PC-9 (cell line): Measurements from ENCODE around the gene HDDC3. TPM values are rescaled to one million over a fixed set of nuclear protein-coding genes. Genes with fewer than 3 reads are reported as not detected.
A peak's percentile ranks its signal among the peaks of the same experiment; 100 is the strongest.
"Not testable (repeated sequence)": the region's sequence is repeated elsewhere in the genome, so short reads cannot be mapped to it uniquely, and the experiment has no call there.

Experiments used
- BruUV-seq: library from RNA; stranded (reverse); fragments of 400-500 nt; replicated peaks from 2 replicates; lab custom pipeline; 2021; lab: Mats Ljungman, UMichigan
- CTCF ChIA-PET: fragments of 300-600 bp; sonication (Branson Sonifier 250); formaldehyde crosslinking; loops from one replicate; lab custom pipeline; 2022; ENCODE audit warnings: antibody characterized with exemption; lab: Charles Lee
- POLR2A ChIA-PET: fragments of 300-600 bp; sonication (Branson Sonifier 250); formaldehyde crosslinking; loops from one replicate; lab custom pipeline; 2022; ENCODE audit warnings: antibody characterized with exemption; ENCODE audit not compliant: unreplicated experiment; lab: Charles Lee
- DNase-seq, 2 experiments: peaks; one replicate each; pipeline versions ENCODE4 v3.0.0 to v3.0.0-alpha.2; 2015 to 2022; ENCODE audit warnings: mixed read lengths in 1 of 2
- H2AFZ ChIP-seq: fragments of 200-600 bp; sonication (generic); 2 replicates; pipeline ENCODE4 v1.8.1; 2017; ENCODE audit warnings: antibody characterized with exemption
- H3F3A ChIP-seq: fragments of 200-600 bp; sonication (generic); 2 replicates; pipeline ENCODE4 v1.8.1; 2017; ENCODE audit warnings: antibody characterized with exemption, mild to moderate bottlenecking, low read depth; ENCODE audit not compliant: insufficient read depth
- H3K27ac ChIP-seq: fragments of 200-600 bp; sonication (generic); 2 replicates; pipeline ENCODE4 v1.6.1; 2016; ENCODE audit warnings: mixed run types
- H3K27me3 ChIP-seq: fragments of 200-600 bp; sonication (generic); 2 replicates; pipeline ENCODE4 v1.6.1; 2016; ENCODE audit warnings: low read depth, mixed run types; ENCODE audit not compliant: insufficient read depth
- H3K36me3 ChIP-seq: fragments of 200-600 bp; sonication (generic); 2 replicates; pipeline ENCODE4 v1.6.1; 2016; ENCODE audit warnings: low read depth, mixed run types
- H3K4me1 ChIP-seq: fragments of 200-600 bp; sonication (generic); replicated peaks from 2 replicates; pipeline ENCODE4 v1.6.1; 2016; ENCODE audit warnings: mixed run types; ENCODE audit not compliant: insufficient read depth
- H3K4me2 ChIP-seq: fragments of 200-600 bp; sonication (generic); 2 replicates; pipeline ENCODE4 v1.6.1; 2017; ENCODE audit warnings: mixed run types
- H3K4me3 ChIP-seq: fragments of 200-600 bp; sonication (generic); 2 replicates; pipeline ENCODE4 v1.6.1; 2016; ENCODE audit warnings: mixed run types
- H3K79me2 ChIP-seq: fragments of 200-600 bp; sonication (generic); 2 replicates; pipeline ENCODE4 v1.6.1; 2017; ENCODE audit warnings: low read depth, mixed run types
- H3K9me2 ChIP-seq: fragments of 200-600 bp; sonication (generic); 2 replicates; pipeline ENCODE4 v1.8.1; 2017; ENCODE audit warnings: mild to moderate bottlenecking; ENCODE audit not compliant: insufficient read depth
- H3K9me3 ChIP-seq: fragments of 200-600 bp; sonication (generic); 2 replicates; pipeline ENCODE4 v1.8.1; 2016; ENCODE audit warnings: low read depth; ENCODE audit not compliant: insufficient read depth
- H4K20me1 ChIP-seq: fragments of 200-600 bp; sonication (generic); 2 replicates; pipeline ENCODE4 v1.8.1; 2017; ENCODE audit not compliant: insufficient read depth
- EZH2 ChIP-seq: fragments of 200-600 bp; sonication (generic); IDR thresholded peaks from 2 replicates; pipeline ENCODE4 v1.8.0; 2017; ENCODE audit warnings: antibody characterized with exemption, low read depth
- intact Hi-C: fragments of 100-400 bp; cut with micrococcal nuclease; formaldehyde crosslinking; loops from one replicate; pipeline ENCODE4 v1.10.0; 2022; ENCODE audit not compliant: unreplicated experiment
- total RNA-seq: library from RNA; stranded (reverse); gene quantifications from 2 replicates; pipeline ENCODE4 v1.2.3, GENCODE V29; 2021
- TF ChIP-seq, protein P1 (sequence below): fragments of 200-600 bp; sonication (generic); conservative IDR thresholded peaks from 2 replicates; pipeline ENCODE4 v1.6.1; 2017; ENCODE audit warnings: mixed run types, antibody characterized with exemption, mild to moderate bottlenecking, moderate library complexity

Gene HDDC3
- total RNA-seq, 1 experiment from 2014 or later = 18.1 TPM

DNA sequence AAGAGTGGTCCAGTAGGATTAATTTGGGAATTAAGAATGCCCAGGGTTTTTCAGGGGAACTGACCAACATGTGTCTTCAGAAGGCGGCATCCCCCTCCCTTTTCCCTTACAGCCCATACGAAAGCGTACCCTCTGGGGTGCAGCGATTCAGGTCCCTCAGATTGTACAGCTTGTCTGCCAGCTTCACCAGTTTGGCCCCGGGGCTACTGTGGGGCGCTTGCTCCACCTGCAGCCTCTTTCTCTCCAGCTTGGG, 848 bp downstream of the HDDC3 start:
- Histone ChIP-seq H3K36me3 (no peaks in the 10 kb centered on the region), H4K20me1 (no peaks in the 10 kb centered on the region), H3K27me3 (no peaks in the 10 kb centered on the region), H3K4me3 (peak overlapping the region; percentile 88; the same call in 1 of the 2 replicates), H3K9me3 (no peaks in the 10 kb centered on the region), H2AFZ (peak overlapping the region; percentile 100; the same call in 1 of the 2 replicates), H3K79me2 (peaks cover 11% of the 10 kb centered on the region), H3K4me1 (peaks cover 33% of the 10 kb centered on the region), H3K27ac (no peak overlapping the region), H3K9me2 (no peaks in the 10 kb centered on the region), H3K4me2 (peak overlapping the region; percentile 73), H3F3A (peaks cover 15% of the 10 kb centered on the region; the same call in 1 of the 2 replicates)
- CTCF ChIA-PET = interaction anchor here (0.5 to 2.2 kb wide), 8 partner anchors 10 to 638 kb away, joined by 3 to 11 read pairs (median 4); partner anchors contain the start of genes MAN2A2 and VPS33B
- no TSS peak for BruUV-seq
- TF ChIP-seq, protein P1, sequence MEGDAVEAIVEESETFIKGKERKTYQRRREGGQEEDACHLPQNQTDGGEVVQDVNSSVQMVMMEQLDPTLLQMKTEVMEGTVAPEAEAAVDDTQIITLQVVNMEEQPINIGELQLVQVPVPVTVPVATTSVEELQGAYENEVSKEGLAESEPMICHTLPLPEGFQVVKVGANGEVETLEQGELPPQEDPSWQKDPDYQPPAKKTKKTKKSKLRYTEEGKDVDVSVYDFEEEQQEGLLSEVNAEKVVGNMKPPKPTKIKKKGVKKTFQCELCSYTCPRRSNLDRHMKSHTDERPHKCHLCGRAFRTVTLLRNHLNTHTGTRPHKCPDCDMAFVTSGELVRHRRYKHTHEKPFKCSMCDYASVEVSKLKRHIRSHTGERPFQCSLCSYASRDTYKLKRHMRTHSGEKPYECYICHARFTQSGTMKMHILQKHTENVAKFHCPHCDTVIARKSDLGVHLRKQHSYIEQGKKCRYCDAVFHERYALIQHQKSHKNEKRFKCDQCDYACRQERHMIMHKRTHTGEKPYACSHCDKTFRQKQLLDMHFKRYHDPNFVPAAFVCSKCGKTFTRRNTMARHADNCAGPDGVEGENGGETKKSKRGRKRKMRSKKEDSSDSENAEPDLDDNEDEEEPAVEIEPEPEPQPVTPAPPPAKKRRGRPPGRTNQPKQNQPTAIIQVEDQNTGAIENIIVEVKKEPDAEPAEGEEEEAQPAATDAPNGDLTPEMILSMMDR = no peak
- TF ChIP-seq EZH2 = no peak
- DNase-seq = no peak
- POLR2A ChIA-PET = interaction anchor here (0.5 to 0.6 kb wide), 3 partner anchors 30 to 1879 kb away, joined by 3 to 7 read pairs (median 4); no protein-coding TSS in a partner anchor
- intact Hi-C loops = loop anchor here (1.0 to 10.0 kb wide), 6 partner anchors 29 to 829 kb away; partner anchors contain the start of genes BLM, IDH2 and MAN2A2

GRCh38 chr15:90930861-90931574, 1.3 kb downstream of the HDDC3 start:
- Histone ChIP-seq H3K4me3 (peak overlapping the region; percentile 88; the same call in 1 of the 2 replicates), H3K9me2 (no peaks in the 10 kb centered on the region), H2AFZ (no peak overlapping the region), H3K4me1 (peaks cover 30% of the 10 kb centered on the region), H3K27me3 (no peaks in the 10 kb centered on the region), H3K27ac (no peak overlapping the region), H3K79me2 (peaks cover 7% of the 10 kb centered on the region), H4K20me1 (no peaks in the 10 kb centered on the region), H3K9me3 (no peaks in the 10 kb centered on the region), H3F3A (peaks cover 13% of the 10 kb centered on the region; the same call in 1 of the 2 replicates), H3K36me3 (no peaks in the 10 kb centered on the region), H3K4me2 (peak overlapping the region; percentile 73)
- intact Hi-C loops = loop anchor here (1.0 to 10.0 kb wide), 6 partner anchors 28 to 829 kb away; partner anchors contain the start of genes BLM, IDH2 and MAN2A2
- POLR2A ChIA-PET = interaction anchor here (0.6 kb wide), 3 partner anchors 24 to 1880 kb away, joined by 3 to 7 read pairs (median 7); partner anchors contain the start of gene RCCD1
- CTCF ChIA-PET = interaction anchor here (0.5 to 2.2 kb wide), 6 partner anchors 9 to 637 kb away, joined by 3 to 11 read pairs (median 4); partner anchors contain the start of gene MAN2A2
- no peak for DNase-seq
- BruUV-seq = no TSS peak
- no peak for TF ChIP-seq EZH2
- TF ChIP-seq, protein P1 = no peak

DNA sequence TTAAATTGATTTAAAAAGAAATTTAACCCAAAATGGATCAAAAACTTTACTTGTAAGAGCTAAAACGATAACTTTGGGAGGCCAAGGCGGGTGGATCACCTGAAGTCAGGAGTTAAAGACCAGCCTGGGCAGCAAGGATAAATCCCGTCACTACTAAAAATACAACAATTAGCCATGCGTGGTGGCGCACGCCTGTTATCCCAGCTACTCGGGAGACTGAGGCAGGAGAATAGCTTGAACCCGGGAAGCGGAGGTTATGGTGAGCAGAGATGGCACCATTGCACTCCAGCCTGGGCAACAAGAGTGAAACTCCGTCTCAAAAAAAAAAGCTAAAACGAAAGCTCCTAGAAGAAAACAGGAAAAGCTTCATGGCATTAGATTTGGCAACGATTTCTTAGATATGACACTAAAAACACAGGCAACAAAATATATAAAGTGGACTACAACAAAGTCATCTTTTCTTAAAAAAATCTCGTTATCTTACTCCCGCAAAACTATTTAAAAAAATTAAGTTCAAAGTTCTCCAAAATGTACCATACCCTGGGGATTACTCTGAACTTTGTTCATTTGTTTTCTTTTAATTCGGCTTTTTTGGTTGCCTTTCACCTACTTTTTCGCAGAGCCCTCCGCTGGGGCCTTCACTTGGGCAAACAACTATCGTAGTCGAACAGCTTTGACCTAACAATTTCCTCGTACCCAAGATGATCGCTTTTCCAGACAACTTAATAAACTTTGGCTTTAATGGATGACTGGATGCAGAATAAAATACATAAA, 2.9 kb downstream of the HDDC3 start:
- H4K20me1 ChIP-seq = no peaks in the 10 kb centered on the region
- H3K4me2 ChIP-seq = peak overlapping the region; percentile 73
- H3K9me2 ChIP-seq = no peaks in the 10 kb centered on the region
- DNase-seq = no peak
- no peaks in the 10 kb centered on the region for H3K27me3 ChIP-seq
- BruUV-seq = TSS peak; percentile 38
- H3K79me2 ChIP-seq = no peaks in the 10 kb centered on the region; the same call in 1 of the 2 replicates
- H2AFZ ChIP-seq = peak overlapping the region; percentile 92
- H3F3A ChIP-seq = peaks cover 13% of the 10 kb centered on the region; the same call in 1 of the 2 replicates
- ChIA-PET POLR2A (interaction anchor here (0.7 kb wide), 1 partner anchor 59 kb away, joined by 5 read pairs; no protein-coding TSS in a partner anchor), CTCF (interaction anchor here (0.6 to 0.8 kb wide), 2 partner anchors 11 to 318 kb away, joined by 3 to 5 read pairs; no protein-coding TSS in a partner anchor)
- H3K36me3 ChIP-seq = no peaks in the 10 kb centered on the region
- H3K27ac ChIP-seq = peak overlapping the region; percentile 60
- peaks cover 25% of the 10 kb centered on the region for H3K4me1 ChIP-seq
- intact Hi-C loops = loop anchor here (2.0 to 10.0 kb wide), 5 partner anchors 27 to 827 kb away; partner anchors contain the start of genes BLM, IDH2 and MAN2A2
- TF ChIP-seq EZH2 = no peak
- TF ChIP-seq, protein P1 = no peak
- no peaks in the 10 kb centered on the region for H3K9me3 ChIP-seq
- H3K4me3 ChIP-seq = peak overlapping the region; percentile 88

GRCh38 chr15:90928106-90928505, 4.2 kb downstream of the HDDC3 start:
- H3K27ac ChIP-seq, H3K4me3 ChIP-seq, H3K36me3 ChIP-seq, H2AFZ ChIP-seq, CTCF ChIA-PET, H3K9me2 ChIP-seq, H3K9me3 ChIP-seq, intact Hi-C loops, H3K79me2 ChIP-seq, DNase-seq, H3K4me2 ChIP-seq, H4K20me1 ChIP-seq, BruUV-seq, H3K27me3 ChIP-seq: not testable (repeated sequence)
- POLR2A ChIA-PET = interaction anchor here (0.7 kb wide), 1 partner anchor 133 kb away, joined by 11 read pairs; no protein-coding TSS in a partner anchor
- Histone ChIP-seq H3F3A (peaks cover 13% of the 10 kb centered on the region; the same call in 1 of the 2 replicates), H3K4me1 (peaks cover 25% of the 10 kb centered on the region)
